Osteocyte (in vitro differentiated cells): ENCODE measurements around the gene DIAPH3. TPM values are rescaled to one million over a fixed set of nuclear protein-coding genes. Genes with fewer than 3 reads are reported as not detected.

Experiments
- DNase-seq: peaks from one replicate; pipeline ENCODE4 v3.0.0; 2021; ENCODE audit warnings: mixed read lengths; ENCODE audit not compliant: unreplicated experiment; ENCODE audit errors: extremely low spot score
- H3K27ac Mint-ChIP-seq: one replicate; pipeline ENCODE4 v1.8.0; 2021; ENCODE audit warnings: mild to moderate bottlenecking, mixed read lengths; ENCODE audit not compliant: unreplicated experiment
- H3K27me3 Mint-ChIP-seq: one replicate; pipeline ENCODE4 v1.8.0; 2021; ENCODE audit warnings: mixed read lengths; ENCODE audit not compliant: unreplicated experiment
- H3K36me3 Mint-ChIP-seq: one replicate; pipeline ENCODE4 v1.8.0; 2021; ENCODE audit warnings: mixed read lengths; ENCODE audit not compliant: unreplicated experiment
- H3K4me1 Mint-ChIP-seq: one replicate; pipeline ENCODE4 v1.8.0; 2021; ENCODE audit warnings: mixed read lengths; ENCODE audit not compliant: unreplicated experiment
- H3K4me3 Mint-ChIP-seq: one replicate; pipeline ENCODE4 v1.8.0; 2021; ENCODE audit warnings: mild to moderate bottlenecking, moderate library complexity, mixed read lengths; ENCODE audit not compliant: unreplicated experiment
- H3K9me3 Mint-ChIP-seq: one replicate; pipeline ENCODE4 v1.8.0; 2021; ENCODE audit warnings: mixed read lengths; ENCODE audit not compliant: unreplicated experiment
- CTCF ChIP-seq: fragments of 200-600 bp; sonication (generic); IDR thresholded peaks from 2 replicates; pipeline ENCODE4 v1.5.0; 2021; ENCODE audit warnings: antibody characterized with exemption, mild to moderate bottlenecking, moderate library complexity
- total RNA-seq: library from RNA; stranded (reverse); gene quantifications from 2 replicates; pipeline ENCODE4 v1.2.1, GENCODE V29; 2021

DIAPH3 gene
- total RNA-seq, 1 donor from 2014 or later, result 12.2 TPM

DNA sequence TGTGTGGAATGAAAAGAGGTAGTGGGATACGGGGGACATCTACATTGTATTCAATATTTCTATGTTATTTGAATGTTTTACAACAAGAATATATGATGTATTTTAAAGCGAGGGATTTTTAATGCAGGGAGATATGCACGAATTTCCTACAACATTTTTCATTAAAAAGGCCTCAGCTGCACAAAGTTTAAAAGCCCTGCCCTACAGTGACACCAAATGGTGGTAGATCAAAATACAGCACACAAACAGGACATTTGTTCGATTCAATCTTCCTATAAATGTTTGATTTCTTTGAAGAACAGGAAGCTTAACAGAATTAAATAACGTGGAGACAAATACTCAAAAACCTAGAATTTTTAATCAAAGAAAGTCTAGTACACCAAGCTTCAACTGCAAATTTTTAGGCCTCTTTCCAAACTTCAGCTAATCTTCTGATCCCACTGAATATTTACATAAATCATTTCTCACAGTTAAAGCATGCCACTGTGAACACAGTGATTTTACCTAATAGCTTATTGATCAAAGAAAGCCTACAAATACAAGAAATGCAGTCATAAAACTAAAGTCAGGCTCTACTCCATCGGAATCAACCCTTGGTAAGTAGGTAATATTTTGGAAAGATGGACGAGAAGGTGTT, 257.2 kb downstream of the DIAPH3 start:
- Mint-ChIP-seq H3K27me3 (no peaks in the 10 kb centered on the region), H3K36me3 (no peaks in the 10 kb centered on the region), H3K9me3 (no peaks in the 10 kb centered on the region), H3K4me3 (no peak overlapping the region), H3K27ac (no peak overlapping the region), H3K4me1 (peaks cover 5% of the 10 kb centered on the region)
- no peak for DNase-seq
- peak; percentile 79 for TF ChIP-seq CTCF

GRCh38 chr13:59901191-59901590, 262.5 kb downstream of the DIAPH3 start:
- no peaks in the 10 kb centered on the region for H3K9me3 Mint-ChIP-seq
- H3K36me3 Mint-ChIP-seq, result no peaks in the 10 kb centered on the region
- DNase-seq, result no peak
- TF ChIP-seq CTCF, result no peak
- peaks cover 1% of the 10 kb centered on the region for H3K4me1 Mint-ChIP-seq
- H3K4me3 Mint-ChIP-seq, result no peak overlapping the region
- H3K27ac Mint-ChIP-seq, result no peak overlapping the region
- H3K27me3 Mint-ChIP-seq, result no peaks in the 10 kb centered on the region

GRCh38 chr13:59898066-59898465, 265.7 kb downstream of the DIAPH3 start:
- Mint-ChIP-seq H3K4me1 (no peaks in the 10 kb centered on the region), H3K36me3 (no peaks in the 10 kb centered on the region), H3K27ac (no peak overlapping the region), H3K27me3 (no peaks in the 10 kb centered on the region), H3K4me3 (no peak overlapping the region), H3K9me3 (no peaks in the 10 kb centered on the region)
- no peak for DNase-seq
- TF ChIP-seq CTCF, result no peak

DNA sequence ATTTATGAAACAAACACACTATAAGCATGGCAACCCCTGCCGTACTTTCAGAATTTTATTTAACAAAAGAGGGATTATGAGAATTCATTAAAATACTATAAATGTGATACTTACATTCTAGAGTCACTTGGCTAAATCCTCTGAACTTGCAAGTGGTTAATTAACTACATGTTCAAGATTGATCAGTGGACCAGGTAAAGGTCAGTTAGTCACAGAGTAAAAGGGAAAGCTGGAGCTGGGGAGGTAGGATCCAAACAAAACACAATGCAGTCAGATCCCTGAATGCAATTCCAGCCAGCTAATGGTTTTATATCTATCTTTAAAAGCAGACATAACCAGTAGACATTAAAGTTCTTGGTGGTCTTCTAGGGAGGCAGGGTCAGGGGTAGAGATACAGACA, 270.5 kb downstream of the DIAPH3 start:
- H3K36me3 Mint-ChIP-seq, result no peaks in the 10 kb centered on the region

GRCh38 chr13:59891053-59891452, 272.7 kb downstream of the DIAPH3 start:
- Mint-ChIP-seq H3K36me3 (no peaks in the 10 kb centered on the region), H3K9me3 (peaks cover 4% of the 10 kb centered on the region), H3K4me3 (no peak overlapping the region), H3K4me1 (no peaks in the 10 kb centered on the region), H3K27ac (no peak overlapping the region), H3K27me3 (no peaks in the 10 kb centered on the region)
- no peak for DNase-seq
- no peak for TF ChIP-seq CTCF

More for the DNA sequence above, 270.5 kb downstream of the DIAPH3 start:
- H3K9me3 Mint-ChIP-seq, result no peaks in the 10 kb centered on the region
- H3K4me1 Mint-ChIP-seq, result no peaks in the 10 kb centered on the region
- no peak overlapping the region for H3K4me3 Mint-ChIP-seq
- no peaks in the 10 kb centered on the region for H3K27me3 Mint-ChIP-seq
- no peak for TF ChIP-seq CTCF
- no peak for DNase-seq
- no peak overlapping the region for H3K27ac Mint-ChIP-seq
